Colonic mucosa (tissue), 4 donors: Measurements from ENCODE around the gene MEMO1. TPM values are rescaled to one million over a fixed set of nuclear protein-coding genes. Genes with fewer than 3 reads are reported as not detected.

Experiments used
- DNase-seq: peaks from one replicate; pipeline ENCODE4 v3.0.0-alpha.2; 2020
- H3K27ac ChIP-seq: fragments of 200-600 bp; one replicate; pipeline ENCODE4 v1.8.0; 2021
- H3K27me3 ChIP-seq: fragments of 200-600 bp; one replicate; pipeline ENCODE4 v1.8.0; 2021
- H3K36me3 ChIP-seq: fragments of 200-600 bp; one replicate; pipeline ENCODE4 v1.8.0; 2021
- H3K4me1 ChIP-seq: fragments of 200-600 bp; one replicate; pipeline ENCODE4 v1.8.0; 2021; ENCODE audit warnings: mild to moderate bottlenecking
- H3K4me3 ChIP-seq: fragments of 200-600 bp; one replicate; pipeline ENCODE4 v1.8.0; 2021
- H3K9ac ChIP-seq, 2 donors: one replicate each; pipeline ENCODE4 v1.7.0; 2013; ENCODE audit warnings: control low read depth in 2 of 2, low read depth in 2 of 2, low read length in 2 of 2
- H3K9me3 ChIP-seq: fragments of 200-600 bp; one replicate; pipeline ENCODE4 v1.8.0; 2021
- intact Hi-C: fragments of 100-400 bp; cut with DNase I; formaldehyde crosslinking; loops from one replicate; pipeline ENCODE4 v1.14.1; 2022
- total RNA-seq, 2 donors: library from RNA; stranded (reverse); fragmentation: NEBNext Ultra II Directional in 1 of 2; extraction: Animal tissue kit (Norgen Biotek cat#: 25700) in 1 of 2; gene quantifications; one replicate each; pipeline ENCODE4 v1.2.1, GENCODE V29; 2021
- TF ChIP-seq, protein P1 (sequence below): fragments of 200-600 bp; IDR thresholded peaks from one replicate; pipeline ENCODE4 v1.8.0; 2022; ENCODE audit warnings: antibody characterized with exemption, mild to moderate bottlenecking
- donor health status: healthy.
- donor health status: DM: no; HTN: no; CAD: no.
- donor health status: DM: no; HTN: no; CAD: no.

The MEMO1 gene
- total RNA-seq, 2 donors from 2014 or later, result 31.5 to 38.8 TPM

DNA sequence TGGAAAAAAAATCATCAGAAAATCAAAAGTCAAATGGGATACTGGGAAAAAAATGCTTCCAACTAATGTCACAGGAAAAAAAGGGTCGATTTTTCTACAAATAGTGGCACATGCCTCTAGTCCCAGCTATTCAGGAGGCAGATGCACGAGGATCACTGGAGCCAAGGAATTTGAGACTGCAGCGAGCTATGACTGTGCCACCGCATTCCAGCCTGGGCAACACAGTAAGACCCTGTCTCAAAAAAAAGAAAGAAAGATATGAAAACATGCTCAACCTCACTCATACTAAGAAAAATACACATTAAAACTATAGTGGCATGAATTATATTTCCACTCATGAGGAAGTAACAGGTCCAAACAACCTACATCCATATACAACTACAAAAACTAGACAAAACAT is 17.9 kb downstream of the MEMO1 start:
- H3K36me3 ChIP-seq, result no peaks in the 10 kb centered on the region
- no peak overlapping the region for H3K27ac ChIP-seq
- no peaks in the 10 kb centered on the region for H3K4me1 ChIP-seq
- no peaks in the 10 kb centered on the region for H3K9me3 ChIP-seq
- intact Hi-C loops, result no loop called here
- no peak overlapping the region for H3K4me3 ChIP-seq
- H3K27me3 ChIP-seq, result no peaks in the 10 kb centered on the region
- DNase-seq, result no peak
- no peak overlapping the region for H3K9ac ChIP-seq
- TF ChIP-seq, protein P1, sequence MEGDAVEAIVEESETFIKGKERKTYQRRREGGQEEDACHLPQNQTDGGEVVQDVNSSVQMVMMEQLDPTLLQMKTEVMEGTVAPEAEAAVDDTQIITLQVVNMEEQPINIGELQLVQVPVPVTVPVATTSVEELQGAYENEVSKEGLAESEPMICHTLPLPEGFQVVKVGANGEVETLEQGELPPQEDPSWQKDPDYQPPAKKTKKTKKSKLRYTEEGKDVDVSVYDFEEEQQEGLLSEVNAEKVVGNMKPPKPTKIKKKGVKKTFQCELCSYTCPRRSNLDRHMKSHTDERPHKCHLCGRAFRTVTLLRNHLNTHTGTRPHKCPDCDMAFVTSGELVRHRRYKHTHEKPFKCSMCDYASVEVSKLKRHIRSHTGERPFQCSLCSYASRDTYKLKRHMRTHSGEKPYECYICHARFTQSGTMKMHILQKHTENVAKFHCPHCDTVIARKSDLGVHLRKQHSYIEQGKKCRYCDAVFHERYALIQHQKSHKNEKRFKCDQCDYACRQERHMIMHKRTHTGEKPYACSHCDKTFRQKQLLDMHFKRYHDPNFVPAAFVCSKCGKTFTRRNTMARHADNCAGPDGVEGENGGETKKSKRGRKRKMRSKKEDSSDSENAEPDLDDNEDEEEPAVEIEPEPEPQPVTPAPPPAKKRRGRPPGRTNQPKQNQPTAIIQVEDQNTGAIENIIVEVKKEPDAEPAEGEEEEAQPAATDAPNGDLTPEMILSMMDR, result no peak

DNA sequence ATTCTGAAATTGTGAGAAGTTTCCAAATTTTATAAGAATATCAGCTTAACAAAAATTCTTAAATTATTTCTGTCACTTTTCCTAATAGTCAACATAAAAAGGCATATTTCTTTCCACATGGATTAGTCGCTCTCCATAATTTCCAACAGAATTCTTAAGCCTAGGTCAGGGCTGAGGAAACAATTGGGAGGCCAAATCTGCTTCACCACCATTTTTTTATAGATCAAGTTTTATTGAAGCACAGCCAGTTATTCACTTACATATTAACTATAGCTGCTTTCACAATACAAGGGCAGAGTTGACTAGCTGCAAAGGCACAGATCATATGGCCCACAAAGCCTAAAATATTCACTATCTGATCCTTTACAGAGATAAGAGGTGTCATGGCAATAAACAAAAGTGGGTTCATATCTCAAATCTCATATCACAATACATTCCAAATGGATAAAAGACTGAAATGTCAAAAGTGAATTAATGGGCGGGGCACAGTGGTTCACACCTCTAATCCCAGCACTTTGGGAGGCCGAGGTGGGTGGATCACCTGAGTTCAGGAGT is 18.7 kb downstream of the MEMO1 start:
- no peak for DNase-seq
- H3K36me3 ChIP-seq, result no peaks in the 10 kb centered on the region
- H3K9ac ChIP-seq, result no peak overlapping the region
- no peak overlapping the region for H3K4me3 ChIP-seq
- intact Hi-C loops, result no loop called here
- TF ChIP-seq, protein P1, result no peak
- H3K27ac ChIP-seq, result no peak overlapping the region
- H3K27me3 ChIP-seq, result no peaks in the 10 kb centered on the region
- no peaks in the 10 kb centered on the region for H3K9me3 ChIP-seq
- no peaks in the 10 kb centered on the region for H3K4me1 ChIP-seq

DNA sequence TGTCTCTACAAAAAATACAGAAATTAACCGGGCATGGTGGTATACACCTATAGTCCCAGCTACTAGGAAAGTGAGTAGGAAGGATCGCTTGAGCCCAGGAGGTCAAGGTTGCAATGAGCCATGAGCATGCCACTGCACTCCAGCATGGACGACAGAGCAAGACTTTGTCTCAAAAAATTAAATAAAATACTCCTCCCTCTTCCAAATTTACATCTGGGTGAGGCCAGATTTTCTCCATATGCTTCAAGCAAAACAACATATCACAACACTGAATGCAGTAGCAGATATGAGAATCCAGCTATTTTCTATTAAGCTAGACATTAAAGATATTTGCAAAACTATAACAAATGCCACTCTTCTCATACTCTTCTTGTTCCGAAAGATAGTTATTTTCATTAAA is 20.9 kb downstream of the MEMO1 start:
- H3K27me3 ChIP-seq, result no peaks in the 10 kb centered on the region
- no peak for DNase-seq
- intact Hi-C loops, result no loop called here
- H3K27ac ChIP-seq, result no peak overlapping the region
- H3K9ac ChIP-seq, result no peak overlapping the region
- no peaks in the 10 kb centered on the region for H3K9me3 ChIP-seq
- no peaks in the 10 kb centered on the region for H3K4me1 ChIP-seq
- no peaks in the 10 kb centered on the region for H3K36me3 ChIP-seq
- no peak overlapping the region for H3K4me3 ChIP-seq
- TF ChIP-seq, protein P1, result no peak

DNA sequence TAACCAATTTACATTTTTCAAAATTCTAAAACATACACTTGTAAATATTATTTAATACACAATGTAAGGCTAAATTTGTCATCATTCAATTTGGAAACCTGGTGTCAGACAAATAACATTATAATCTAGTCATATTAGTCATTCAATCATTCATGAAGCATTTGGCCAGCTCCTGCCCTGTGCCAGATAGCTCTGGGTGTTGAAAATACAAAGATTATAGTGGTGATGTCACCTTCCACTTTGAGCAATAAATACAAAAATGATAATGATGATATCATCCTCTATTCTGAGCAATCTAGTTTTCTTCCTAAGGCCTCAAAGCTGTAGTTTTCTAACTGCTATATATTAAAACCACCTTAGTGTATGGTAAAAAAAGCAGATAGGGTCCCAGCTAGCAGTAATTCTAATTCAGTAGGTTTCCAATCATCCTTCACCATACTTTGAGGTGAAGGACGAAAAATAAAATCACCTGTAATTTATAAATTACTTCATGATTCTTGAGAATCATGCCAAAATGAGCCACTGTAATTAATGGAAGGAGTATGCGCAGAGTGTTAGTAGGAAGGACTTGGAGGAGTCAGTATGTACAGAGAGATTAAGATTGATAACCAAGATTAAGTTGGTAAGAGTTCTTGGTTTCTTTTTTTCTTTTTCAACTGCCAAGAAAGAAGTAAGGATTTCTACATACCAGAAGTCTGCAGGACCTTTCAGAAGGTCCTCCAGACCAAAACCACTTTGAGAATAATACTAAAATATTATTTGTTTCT is 23.2 kb downstream of the MEMO1 start:
- DNase-seq, result no peak
- Histone ChIP-seq H3K4me1 (no peaks in the 10 kb centered on the region), H3K27ac (no peak overlapping the region), H3K9ac (no peak overlapping the region), H3K27me3 (no peaks in the 10 kb centered on the region), H3K4me3 (no peak overlapping the region), H3K36me3 (no peaks in the 10 kb centered on the region), H3K9me3 (no peaks in the 10 kb centered on the region)
- TF ChIP-seq, protein P1, result no peak
- intact Hi-C loops, result no loop called here

DNA sequence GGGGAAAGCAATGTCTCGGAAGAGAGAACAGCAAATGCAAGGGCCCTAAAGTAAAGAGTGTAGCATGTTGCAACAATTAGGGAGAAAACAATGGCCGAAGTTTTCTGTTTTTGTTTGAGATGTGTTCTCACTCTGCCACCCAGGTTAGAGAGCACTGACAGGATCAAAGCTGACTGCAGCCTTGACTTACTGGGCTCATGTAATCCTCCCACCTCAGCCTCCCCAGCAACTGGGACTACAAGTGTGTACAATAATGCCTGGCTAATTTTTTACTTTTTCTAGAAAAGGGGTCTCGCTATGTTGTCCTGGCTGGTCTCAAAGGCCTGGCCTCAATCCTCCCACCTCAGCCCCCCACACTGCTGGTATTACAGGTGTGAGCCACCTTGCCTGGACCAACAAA is 23.9 kb downstream of the MEMO1 start:
- Histone ChIP-seq H3K27ac (no peak overlapping the region), H3K4me3 (no peak overlapping the region), H3K9me3 (no peaks in the 10 kb centered on the region), H3K4me1 (no peaks in the 10 kb centered on the region), H3K27me3 (no peaks in the 10 kb centered on the region), H3K36me3 (no peaks in the 10 kb centered on the region), H3K9ac (no peak overlapping the region)
- TF ChIP-seq, protein P1, result no peak
- no peak for DNase-seq
- intact Hi-C loops, result no loop called here
